Loucy (cell line): ENCODE data around the gene SPEM2.

Source experiments
- H2AFZ ChIP-seq: fragments of 200-600 bp; sonication (generic); 2 replicates; pipeline ENCODE4 v1.6.0; 2016; ENCODE audit warnings: antibody characterized with exemption, mild to moderate bottlenecking, low read length, moderate library complexity
- H3F3A ChIP-seq: fragments of 200-600 bp; 2 replicates; pipeline ENCODE4 v1.6.0; 2016; ENCODE audit warnings: antibody characterized with exemption, low read depth, mild to moderate bottlenecking
- H3K27me3 ChIP-seq: fragments of 200-600 bp; sonication (generic); 2 replicates; pipeline ENCODE4 v1.6.1; 2014; ENCODE audit warnings: low read length, mild to moderate bottlenecking; ENCODE audit not compliant: insufficient read depth, poor library complexity, severe bottlenecking
- H3K36me3 ChIP-seq: fragments of 200-600 bp; sonication (generic); 2 replicates; pipeline ENCODE4 v1.6.1; 2016; ENCODE audit warnings: low read length; ENCODE audit not compliant: insufficient read depth
- H3K4me1 ChIP-seq: fragments of 200-600 bp; sonication (generic); 2 replicates; pipeline ENCODE4 v1.5.1; 2014; ENCODE audit warnings: low read length, mild to moderate bottlenecking; ENCODE audit not compliant: insufficient read depth, poor library complexity, severe bottlenecking
- H3K4me2 ChIP-seq: fragments of 200-600 bp; sonication (generic); 2 replicates; pipeline ENCODE4 v1.6.0; 2014; ENCODE audit warnings: antibody characterized with exemption, low read length, low read depth, mild to moderate bottlenecking; ENCODE audit not compliant: poor library complexity, severe bottlenecking
- H3K4me3 ChIP-seq: fragments of 200-600 bp; sonication (generic); 2 replicates; pipeline ENCODE4 v1.5.1; 2014; ENCODE audit warnings: low read length, mild to moderate bottlenecking, mixed read lengths; ENCODE audit not compliant: poor library complexity, severe bottlenecking
- H3K79me2 ChIP-seq: fragments of 200-600 bp; sonication (generic); 2 replicates; pipeline ENCODE4 v1.6.1; 2014; ENCODE audit warnings: low read length; ENCODE audit not compliant: insufficient read depth
- H3K9ac ChIP-seq: fragments of 200-600 bp; sonication (generic); 2 replicates; pipeline ENCODE4 v1.6.0; 2014; ENCODE audit warnings: mild to moderate bottlenecking, low read depth, low read length, moderate library complexity; ENCODE audit not compliant: poor library complexity, severe bottlenecking
- H3K9me2 ChIP-seq: fragments of 200-600 bp; sonication (generic); replicated peaks from 2 replicates; pipeline ENCODE4 v1.6.1; 2016; ENCODE audit warnings: low read depth, low read length, mixed read lengths
- H3K9me3 ChIP-seq: fragments of 200-600 bp; sonication (generic); 2 replicates; pipeline ENCODE4 v1.6.1; 2014; ENCODE audit warnings: mild to moderate bottlenecking, antibody characterized with exemption, low read length, low read depth; ENCODE audit not compliant: insufficient read depth
- H4K20me1 ChIP-seq: fragments of 200-600 bp; sonication (generic); 2 replicates; pipeline ENCODE4 v1.6.0; 2014; ENCODE audit warnings: antibody characterized with exemption, low read length, mild to moderate bottlenecking; ENCODE audit not compliant: insufficient read depth, poor library complexity, severe bottlenecking
- EZH2phosphoT487 ChIP-seq: fragments of 200-600 bp; IDR thresholded peaks from 2 replicates; pipeline ENCODE4 v1.6.1; 2018; ENCODE audit warnings: antibody characterized with exemption, mild to moderate bottlenecking, moderate library complexity, borderline replicate concordance
- TF ChIP-seq, protein P1 (sequence below): fragments of 200-600 bp; sonication (generic); conservative IDR thresholded peaks from 2 replicates; pipeline ENCODE4 v1.5.1; 2014; ENCODE audit warnings: mild to moderate bottlenecking, antibody characterized with exemption, low read length

The SPEM2 gene

DNA sequence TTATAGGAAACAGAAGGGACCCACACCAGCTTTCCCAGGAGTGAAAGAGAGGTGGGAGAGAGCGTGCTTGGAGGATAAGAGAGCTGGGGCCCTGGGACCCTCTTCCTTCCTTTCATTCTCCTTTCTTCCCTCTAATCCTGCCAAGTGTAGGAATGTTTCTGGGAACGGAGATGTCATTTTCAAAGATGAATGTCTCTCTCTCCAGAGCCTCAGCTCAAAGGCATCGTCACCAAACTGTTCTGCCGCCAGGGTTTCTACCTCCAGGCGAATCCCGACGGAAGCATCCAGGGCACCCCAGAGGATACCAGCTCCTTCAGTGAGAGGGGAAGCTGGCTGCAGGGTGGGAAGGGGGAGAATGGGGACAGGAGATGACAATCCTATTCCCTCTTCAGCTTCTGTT lies 15.8 kb downstream of the SPEM2 start:
- no peaks in the 10 kb centered on the region for H3K36me3 ChIP-seq
- peak overlapping the region; percentile 94 for H3K4me3 ChIP-seq
- peaks cover 37% of the 10 kb centered on the region; the same call in 1 of the 2 replicates for H3K79me2 ChIP-seq
- peak overlapping the region; percentile 85 for H3K4me2 ChIP-seq
- no peak for TF ChIP-seq EZH2phosphoT487
- TF ChIP-seq, protein P1, sequence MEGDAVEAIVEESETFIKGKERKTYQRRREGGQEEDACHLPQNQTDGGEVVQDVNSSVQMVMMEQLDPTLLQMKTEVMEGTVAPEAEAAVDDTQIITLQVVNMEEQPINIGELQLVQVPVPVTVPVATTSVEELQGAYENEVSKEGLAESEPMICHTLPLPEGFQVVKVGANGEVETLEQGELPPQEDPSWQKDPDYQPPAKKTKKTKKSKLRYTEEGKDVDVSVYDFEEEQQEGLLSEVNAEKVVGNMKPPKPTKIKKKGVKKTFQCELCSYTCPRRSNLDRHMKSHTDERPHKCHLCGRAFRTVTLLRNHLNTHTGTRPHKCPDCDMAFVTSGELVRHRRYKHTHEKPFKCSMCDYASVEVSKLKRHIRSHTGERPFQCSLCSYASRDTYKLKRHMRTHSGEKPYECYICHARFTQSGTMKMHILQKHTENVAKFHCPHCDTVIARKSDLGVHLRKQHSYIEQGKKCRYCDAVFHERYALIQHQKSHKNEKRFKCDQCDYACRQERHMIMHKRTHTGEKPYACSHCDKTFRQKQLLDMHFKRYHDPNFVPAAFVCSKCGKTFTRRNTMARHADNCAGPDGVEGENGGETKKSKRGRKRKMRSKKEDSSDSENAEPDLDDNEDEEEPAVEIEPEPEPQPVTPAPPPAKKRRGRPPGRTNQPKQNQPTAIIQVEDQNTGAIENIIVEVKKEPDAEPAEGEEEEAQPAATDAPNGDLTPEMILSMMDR, result no peak
- no peaks in the 10 kb centered on the region for H3K27me3 ChIP-seq
- no peaks in the 10 kb centered on the region for H3K9me3 ChIP-seq
- H3F3A ChIP-seq, result no peaks in the 10 kb centered on the region; the same call in 1 of the 2 replicates
- H4K20me1 ChIP-seq, result peaks cover 9% of the 10 kb centered on the region
- peaks cover 32% of the 10 kb centered on the region for H3K4me1 ChIP-seq
- H3K9ac ChIP-seq, result peak overlapping the region; percentile 90
- H3K9me2 ChIP-seq, result no peaks in the 10 kb centered on the region
- H2AFZ ChIP-seq, result no peak overlapping the region

DNA sequence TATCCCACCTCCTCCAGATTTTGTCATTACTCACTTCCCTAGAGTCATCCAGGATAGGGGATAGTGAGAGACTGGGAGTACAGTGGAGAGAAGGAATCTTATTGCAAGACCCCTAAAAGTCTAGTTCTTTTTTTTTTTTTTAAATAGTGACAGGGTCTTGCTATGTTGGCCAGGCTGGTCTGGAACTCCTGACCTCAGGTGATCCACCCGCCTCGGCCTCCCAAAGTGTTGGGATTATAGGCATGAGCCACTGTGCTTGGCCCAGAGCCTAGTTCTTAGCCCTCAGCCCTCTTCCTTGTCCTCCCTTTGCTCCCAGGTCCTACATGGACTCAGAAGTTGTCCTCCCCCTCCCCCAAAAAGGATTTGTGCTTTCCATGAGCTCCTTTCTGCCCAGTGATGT lies 16.7 kb downstream of the SPEM2 start:
- Histone ChIP-seq H3K4me2 (no peak overlapping the region), H3K79me2 (peaks cover 28% of the 10 kb centered on the region; the same call in 1 of the 2 replicates), H3K27me3 (no peaks in the 10 kb centered on the region), H3K4me1 (peaks cover 30% of the 10 kb centered on the region), H3K9me2 (no peaks in the 10 kb centered on the region), H3F3A (no peaks in the 10 kb centered on the region; the same call in 1 of the 2 replicates), H4K20me1 (peaks cover 9% of the 10 kb centered on the region), H3K9ac (no peak overlapping the region), H2AFZ (no peak overlapping the region), H3K36me3 (no peaks in the 10 kb centered on the region), H3K9me3 (no peaks in the 10 kb centered on the region), H3K4me3 (no peak overlapping the region)
- TF ChIP-seq EZH2phosphoT487, result no peak
- TF ChIP-seq, protein P1, result no peak

DNA sequence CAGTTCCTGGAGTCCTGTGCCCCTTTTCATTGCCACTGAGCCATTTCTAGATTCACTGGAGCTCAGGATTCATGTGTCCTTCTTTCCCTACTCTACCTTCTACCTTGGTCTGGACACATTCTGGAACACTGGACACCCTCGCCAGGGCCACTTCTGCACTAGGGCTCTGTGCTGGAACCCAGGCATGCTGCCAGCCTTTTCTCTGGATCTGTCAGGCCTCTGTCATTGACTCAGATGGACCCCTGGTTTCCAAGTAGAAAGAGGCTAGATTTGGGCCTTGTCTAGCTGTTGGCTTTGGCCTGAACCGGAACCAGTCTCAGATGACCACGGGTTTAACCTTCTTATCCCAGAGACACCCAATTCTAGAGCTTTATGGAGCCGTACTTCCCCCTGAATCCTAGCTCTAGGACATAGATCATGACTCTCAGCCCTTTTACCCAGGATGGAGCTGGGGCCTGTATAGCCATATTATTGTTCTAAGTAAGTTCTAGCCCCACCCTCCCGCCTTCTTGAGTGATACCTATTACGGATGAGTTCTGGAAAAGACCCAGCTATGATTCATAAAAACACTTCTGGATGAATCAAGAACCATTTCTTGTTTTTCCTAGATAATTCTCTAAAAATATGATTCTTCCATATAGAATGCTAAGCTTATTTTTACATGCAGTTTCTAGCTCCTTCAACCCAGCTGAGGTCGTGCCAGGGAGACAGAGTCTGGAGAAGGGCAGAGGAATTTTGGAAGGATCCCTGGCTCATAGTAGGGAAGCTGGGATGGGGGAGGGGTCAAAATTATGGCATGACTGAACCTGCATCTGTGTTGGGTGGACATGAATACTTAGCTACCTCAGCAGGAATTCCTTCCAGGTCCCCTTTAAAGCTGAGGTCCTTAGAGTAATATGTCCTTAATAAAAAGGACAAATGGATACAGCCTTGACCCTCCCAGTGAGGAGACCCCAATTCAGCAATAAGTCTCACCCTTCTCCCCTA lies 18.4 kb downstream of the SPEM2 start:
- Histone ChIP-seq H3K9me2 (no peaks in the 10 kb centered on the region), H3K4me2 (peak overlapping the region; percentile 69), H3K79me2 (peaks cover 12% of the 10 kb centered on the region; the same call in 1 of the 2 replicates), H3K27me3 (no peaks in the 10 kb centered on the region), H2AFZ (no peak overlapping the region), H3K9me3 (no peaks in the 10 kb centered on the region), H3K9ac (peak overlapping the region; percentile 60), H3K36me3 (no peaks in the 10 kb centered on the region), H4K20me1 (no peaks in the 10 kb centered on the region), H3K4me3 (no peak overlapping the region), H3F3A (no peaks in the 10 kb centered on the region), H3K4me1 (peaks cover 17% of the 10 kb centered on the region)
- TF ChIP-seq, protein P1, result no peak
- no peak for TF ChIP-seq EZH2phosphoT487
